ENCODE results near the gene ADD2.

The ADD2 gene

DNA sequence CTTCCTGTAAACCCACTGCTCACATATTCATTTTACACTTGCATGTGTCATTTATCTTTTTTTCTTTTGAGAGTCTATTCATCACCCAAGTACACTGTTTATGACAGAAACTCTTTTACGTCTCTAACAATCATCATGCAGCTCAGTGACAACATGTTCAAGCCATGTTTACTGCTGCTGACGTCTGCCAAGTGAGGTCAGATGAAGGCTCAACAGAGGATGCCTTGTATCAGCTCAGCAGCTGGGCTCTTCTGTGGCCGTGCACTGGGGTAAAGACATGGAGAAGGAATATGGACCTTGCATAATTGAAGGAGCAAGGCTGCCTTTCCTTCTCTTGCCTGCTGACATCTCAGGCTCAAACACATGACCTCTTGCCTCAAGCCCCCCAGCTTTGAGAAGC lies 99.6 kb downstream of the ADD2 start:
- no peak for DNase-seq

DNA sequence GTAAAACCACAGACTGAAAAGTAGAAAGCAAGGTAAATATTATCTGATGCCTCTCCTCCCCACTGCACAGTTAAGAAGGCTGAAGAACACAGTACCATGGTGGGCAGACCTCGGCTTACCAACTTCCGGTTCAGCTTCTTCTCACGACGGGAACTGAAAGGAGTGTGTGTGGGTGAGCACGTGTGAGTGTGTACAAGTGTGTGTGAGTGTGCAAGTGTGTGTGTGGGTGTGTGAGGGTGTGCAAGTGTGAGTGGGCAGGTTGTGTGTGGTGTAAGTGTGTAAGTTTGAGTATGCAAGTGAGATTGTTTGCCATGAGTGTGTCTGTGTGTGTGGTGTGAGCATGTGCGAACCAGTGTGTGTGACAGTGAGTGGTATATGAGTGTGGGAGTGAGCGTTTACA lies 103.5 kb downstream of the ADD2 start:
- DNase-seq, result no peak

DNA sequence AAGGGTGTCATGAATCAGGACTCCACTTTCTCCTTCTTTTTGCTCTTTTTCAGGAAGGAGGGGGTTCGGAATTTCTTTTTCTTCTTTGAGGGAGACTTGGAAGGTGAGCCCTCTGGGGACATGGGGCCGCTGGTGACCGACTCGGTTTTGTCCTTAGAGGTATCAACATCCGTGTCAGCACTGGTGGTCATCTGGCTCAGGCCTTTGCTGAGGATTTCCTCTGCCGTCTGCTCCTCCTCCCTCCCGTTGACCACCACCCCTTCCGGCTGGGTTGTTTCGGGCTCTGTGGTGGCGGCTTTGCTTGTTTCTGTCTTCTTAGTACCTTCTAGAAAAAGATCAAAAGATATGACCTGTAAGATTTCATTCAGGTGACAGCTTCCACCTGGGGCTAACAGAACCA lies 104.6 kb downstream of the ADD2 start:
- no peak for DNase-seq

DNA sequence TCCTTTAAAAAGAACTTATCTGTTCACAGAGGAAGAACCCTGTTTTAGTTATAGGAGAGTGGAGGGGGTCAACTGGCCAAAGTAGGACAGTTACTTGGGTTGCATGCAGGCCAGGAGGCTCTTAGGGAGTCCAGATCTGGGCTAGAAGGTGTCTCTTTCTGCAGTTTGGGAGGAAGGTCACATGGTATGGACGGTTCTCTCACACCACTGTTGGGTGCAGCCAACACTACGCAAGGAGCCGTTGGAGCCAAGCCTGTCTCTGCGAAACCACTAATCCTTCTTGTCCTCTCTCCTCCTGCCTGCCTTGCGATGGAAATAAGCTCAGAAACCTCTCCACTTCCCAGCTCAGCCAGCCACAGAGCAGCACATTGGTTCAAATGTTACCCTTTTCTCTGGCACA lies 108.4 kb downstream of the ADD2 start:
- DNase-seq, result no peak

DNA sequence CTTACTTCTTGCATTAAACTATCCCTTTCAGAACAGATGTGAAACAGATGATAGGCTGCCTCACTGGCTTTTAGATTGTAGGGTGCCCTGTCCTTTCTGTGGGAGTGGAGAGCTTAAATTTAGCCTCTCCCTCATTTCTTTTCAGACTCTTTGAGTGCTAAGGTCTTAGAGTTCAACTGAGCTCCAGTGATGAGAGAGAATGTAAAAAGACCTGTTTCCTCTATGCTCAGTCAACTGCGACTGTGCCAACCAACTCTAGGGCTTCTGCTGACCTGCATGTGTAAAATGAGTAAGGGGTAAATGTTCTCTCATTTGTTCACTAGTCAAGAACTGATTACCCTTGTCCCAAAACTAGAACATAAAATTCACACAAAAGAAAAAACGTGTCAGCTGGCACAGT lies 109.5 kb downstream of the ADD2 start:
- DNase-seq, result no peak

DNA sequence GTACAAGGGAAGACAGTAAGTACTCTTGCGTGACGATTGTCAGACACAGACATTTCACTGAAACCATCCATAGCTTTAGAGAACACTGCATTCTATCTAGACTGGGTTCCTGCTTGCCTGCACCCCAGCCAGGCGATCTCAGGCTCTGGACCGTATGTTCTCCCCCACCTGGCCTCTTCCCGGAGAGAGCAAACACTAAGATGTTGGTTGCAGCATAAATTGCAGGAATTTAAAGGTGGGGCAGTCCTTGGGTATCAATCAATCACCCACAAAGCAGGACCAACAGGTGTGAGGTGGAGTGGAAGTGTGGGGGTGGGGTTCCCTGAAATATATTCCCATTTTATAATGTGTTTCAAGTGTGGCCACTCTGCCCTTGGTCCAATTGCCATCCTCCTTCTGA lies 110.8 kb downstream of the ADD2 start:
- DNase-seq, result no peak

DNA sequence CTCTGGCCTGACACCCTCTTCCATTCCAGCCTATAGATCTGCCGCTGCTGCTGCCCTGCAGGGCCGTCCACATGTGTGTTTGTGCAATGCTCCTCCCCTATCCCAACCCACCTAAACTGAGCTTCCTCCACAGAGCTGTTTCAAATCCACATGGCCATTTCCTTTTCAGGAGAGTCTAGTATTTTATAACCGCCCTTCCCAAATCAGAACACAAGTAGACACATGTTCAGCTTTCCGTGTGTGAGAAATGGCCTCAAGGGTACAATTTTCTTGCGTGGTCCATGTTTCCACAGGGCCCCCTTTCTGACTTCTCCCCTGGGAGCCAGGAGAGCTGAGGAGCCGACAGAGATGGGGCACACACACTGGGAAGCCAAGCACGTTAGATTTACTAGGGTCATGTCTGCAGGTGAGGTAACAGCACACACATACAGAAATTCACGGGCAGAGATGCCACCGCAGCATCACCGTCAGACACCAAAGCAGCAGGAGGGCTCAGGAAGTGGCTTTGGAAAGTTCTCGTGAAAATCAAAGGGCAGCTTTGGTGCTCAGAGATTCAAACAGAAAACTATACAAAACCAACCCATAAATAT lies 111.5 kb downstream of the ADD2 start:
- DNase-seq, result no peak

DNA sequence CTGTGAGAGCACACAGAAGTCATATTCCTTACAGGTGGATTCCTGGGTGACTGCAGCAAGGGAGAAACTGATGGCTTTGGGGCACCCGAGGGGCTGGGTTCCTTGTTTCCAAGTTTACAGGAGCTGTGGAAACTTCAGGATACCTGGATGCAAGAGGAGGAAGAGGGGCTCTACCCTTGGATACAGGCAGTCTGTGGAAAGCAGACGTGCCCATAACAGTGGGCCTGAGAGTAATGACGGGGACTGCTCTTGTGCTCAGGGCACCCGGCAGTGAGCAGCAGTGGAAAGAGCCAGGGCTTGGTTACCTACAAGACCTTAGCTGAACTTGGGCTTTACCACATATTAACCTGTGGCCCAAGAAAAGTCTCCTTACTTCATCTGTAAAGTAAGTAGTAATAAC lies 112.2 kb downstream of the ADD2 start:
- no peak for DNase-seq

DNA sequence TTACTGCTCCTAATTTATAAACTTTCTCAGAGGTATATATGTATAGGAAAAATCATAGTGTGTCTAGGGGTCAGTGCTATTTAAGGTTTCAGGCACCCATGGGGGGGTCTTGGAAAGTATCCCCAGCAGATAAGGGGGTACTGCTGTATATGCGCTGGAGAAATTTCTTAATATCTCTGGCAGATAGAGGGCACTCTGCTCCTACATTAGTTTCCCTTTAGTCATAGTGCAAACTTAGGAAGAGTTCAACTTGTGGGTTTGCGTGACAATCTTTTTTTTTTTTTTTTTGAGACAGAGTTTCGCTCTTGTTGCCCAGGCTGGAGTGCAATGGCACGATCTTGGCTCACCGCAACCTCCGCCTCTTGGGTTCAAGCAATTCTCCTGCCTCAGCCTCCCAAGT lies 112.8 kb downstream of the ADD2 start:
- peak; percentile 28 for DNase-seq

DNA sequence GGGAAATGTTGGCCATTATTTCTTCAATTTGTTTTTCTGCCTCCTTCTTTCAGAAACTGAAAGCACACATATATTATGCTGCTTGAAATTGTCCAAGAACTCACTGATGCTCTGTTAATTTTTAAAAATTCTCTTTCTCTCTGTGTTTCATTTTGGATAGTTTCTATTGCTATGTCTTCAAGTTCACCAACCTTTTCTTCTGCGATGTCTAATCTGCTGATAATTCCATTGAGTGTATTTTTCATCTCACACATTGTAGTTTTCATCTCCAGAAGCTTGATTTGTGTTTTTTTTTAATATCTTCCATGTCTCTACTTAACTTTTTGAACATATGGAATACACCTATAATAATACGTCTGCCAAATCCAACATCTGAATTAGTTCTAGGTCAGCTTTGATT lies 116.3 kb downstream of the ADD2 start:
- DNase-seq, result no peak

DNA sequence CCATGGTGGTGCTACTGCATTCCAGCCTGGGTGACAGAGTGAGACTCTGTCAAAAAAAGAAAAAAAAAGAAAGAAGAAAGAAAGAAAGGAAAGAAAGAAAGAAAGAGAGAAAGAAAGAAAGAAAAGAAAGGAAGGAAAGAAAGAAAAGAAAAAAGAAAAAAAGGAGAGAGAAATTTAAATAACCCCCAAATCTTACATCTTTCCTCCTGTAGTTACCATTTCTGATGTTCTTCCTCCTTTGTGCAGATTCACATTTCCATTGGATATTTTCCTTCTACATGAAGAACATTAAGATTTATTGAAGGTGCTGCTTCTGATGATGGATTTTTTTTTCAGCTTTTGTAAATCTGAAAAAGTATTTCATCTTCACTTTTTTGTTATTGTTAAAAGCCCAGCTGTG lies 117.0 kb downstream of the ADD2 start:
- no peak for DNase-seq

DNA sequence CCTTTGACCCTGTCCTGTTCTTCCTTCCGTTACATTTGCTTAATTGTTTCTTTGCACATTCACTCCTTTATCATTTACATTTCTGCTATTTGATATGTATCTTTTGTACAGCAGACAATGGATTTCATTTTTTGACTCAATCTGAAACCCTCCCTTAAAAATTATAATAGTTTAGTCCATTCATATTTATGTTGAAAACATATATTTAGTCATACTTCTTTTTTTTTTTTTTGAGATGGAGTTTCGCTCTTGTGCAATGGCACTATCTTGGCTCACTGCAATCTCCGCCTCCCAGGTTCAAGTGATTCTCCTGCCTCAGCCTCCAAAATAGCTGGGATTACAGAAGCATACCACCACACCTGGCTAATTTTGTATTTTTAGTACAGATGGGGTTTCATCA lies 119.0 kb downstream of the ADD2 start:
- DNase-seq, result no peak

DNA sequence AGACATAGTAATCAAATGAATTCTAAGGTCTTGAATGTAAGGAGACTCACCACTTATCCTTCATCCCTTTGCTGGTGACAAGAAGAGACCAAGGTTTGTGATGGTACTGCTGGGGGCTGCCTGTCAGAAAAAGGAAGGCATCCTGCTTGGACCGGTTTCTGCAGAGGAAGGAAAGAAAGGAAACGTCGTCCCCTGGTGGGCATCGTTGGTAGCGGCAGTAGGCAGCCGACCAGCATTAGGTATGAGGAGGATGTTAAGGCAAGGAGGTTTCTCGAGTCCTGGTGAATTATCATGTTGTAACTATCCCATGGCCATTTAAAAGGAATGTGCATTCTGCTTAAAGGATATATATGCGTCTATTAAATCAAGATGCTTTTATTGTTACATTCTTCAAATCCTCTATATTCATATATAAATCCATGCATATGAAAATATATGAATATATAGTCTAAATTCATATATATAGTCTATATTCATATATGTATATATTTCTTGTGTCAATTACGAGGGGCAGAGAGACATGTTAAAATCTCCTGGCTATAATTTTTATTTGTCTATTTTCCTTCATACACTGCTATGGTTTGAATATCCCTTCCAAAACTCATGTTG lies 120.0 kb downstream of the ADD2 start:
- peak; percentile 24 for DNase-seq

DNA sequence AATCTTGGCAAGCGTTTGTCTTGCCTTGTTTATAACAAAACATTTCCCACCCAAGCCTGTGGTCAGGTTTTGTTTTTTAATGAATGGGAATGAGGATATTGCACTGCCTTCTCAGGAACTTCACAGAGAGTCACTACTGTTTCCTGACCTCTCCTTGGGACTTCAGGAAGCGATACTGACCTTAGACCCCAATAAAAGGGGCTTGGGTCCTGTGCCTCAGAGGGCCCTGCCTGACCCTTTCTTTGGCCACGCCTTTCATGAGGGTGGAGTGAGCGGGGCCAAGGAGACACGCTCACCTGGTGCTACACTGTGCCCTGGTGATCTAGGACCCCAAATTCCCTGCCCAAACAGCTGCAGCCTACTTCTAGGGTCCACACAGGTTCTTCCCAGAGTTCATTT lies 121.6 kb downstream of the ADD2 start:
- DNase-seq, result no peak

DNA sequence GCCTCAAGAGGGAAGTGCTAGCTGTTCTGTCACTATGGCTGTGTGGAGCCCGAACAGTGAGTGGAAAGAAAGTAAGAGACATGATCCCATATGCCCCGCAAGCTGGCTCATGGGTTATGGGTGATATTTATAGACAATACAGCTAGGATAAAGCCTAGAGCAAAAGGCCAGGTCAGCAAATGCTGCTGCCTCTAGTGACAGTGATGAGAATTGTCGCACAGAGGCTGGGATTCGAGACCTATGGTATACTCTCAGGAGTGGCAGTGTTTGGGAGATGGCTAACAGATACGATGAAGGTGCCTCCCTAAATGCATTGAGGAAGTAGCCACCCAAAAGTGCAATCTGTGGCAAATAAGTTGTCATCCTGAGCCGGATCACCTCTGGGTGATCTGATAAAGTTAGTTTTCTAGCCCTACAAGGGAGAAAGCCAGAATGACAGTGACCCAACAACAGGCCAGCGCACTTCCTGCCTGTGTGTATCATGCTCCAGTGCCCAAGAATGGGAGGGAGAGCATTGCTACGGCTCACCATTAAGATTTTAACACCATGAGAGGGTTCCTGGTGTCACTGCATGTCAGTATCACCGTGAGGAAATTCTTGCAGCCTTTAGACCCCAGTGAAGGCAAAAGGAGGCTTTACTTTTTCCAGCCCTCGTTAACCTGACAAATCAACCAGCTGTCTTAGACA lies 122.1 kb downstream of the ADD2 start:
- no peak for DNase-seq

DNA sequence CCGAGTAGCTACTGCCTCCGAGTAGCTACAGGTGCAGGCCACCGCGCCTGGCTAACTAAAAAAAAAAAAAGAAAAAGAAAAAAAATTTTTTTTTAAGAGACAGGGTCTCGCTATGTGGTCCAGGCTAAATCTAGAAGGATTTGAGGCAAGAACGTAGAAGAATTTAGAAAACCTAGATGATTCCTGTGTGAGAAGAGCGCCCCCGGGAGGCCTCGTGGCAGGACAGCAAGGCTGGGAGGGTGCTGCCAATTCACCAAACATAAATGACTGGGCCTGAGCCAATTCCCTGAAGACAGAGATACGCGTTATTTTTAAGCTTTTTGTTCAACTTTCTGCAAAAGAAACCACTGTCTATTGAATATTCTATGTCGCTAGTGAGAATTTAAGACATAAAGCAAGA lies 124.3 kb downstream of the ADD2 start:
- DNase-seq, result no peak

DNA sequence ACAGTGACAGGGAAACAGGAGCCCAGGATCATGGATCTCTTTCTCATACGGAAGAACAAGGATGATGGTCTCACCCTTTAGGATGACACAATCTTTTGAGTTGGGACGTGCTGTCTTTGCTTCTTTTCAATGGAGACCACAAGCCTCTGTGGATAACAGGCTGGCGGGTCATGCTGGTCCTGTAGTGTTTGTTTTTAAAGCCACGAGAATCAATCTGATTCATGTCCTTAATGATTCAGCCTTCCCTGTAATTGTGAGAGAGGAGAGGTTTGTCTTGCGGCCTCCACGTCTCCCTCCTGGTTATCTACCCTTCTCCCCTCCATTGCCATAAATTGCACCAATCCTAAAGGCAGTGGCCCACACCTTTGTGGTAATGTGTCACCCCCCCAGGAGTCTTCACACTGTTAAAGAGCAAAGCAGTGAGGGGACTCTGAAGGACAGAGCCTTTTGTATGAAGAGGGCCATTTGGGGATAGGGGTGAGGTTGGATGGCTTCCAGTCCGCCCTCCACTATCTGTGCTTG lies 126.7 kb downstream of the ADD2 start:
- no peak for DNase-seq

DNA sequence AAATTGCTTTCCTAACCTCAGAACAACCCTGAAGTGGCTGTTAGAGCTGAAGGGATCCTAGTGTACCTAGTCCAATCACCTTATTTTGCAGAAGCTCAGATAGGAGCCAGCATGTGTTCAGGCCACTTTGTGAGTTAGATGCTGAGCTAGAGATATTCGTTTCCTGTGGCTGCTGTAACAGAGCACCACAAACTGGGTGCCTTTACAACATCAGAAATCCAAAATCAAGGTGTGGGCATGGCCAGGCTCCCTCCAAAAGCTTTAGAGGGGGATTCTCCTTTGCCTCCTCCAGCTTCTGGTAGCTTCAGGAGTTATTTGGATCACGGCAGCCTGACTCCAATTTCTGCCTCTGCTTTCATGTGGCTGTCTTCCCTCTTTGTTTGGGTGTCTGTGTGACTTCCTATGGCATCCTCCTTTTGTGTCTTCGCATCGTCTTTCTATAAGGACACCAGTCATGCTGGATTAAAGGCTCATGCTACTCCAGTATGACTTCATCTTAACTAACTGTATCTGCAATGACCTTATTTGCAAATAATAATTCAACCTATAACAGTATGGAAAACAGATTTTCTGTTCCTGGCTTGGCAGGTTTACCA lies 128.1 kb downstream of the ADD2 start:
- no peak for DNase-seq

DNA sequence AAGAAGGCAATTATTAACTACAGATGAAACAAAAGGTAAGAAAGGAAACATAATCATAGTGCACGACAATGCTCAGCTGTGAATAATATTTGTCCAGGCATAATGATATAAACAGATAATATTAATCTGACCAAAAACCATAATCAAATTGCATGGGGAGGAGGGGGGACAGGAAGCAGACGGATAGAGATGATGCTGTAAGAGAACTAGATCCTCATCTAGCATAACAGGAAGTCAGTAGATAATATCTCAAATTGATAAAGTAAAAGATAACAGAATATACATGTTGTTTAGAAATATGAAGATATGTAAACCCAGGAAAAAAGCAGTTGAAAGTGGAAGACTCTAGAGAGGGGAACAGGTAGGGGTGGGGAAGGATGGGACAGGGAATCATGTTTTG lies 129.4 kb downstream of the ADD2 start:
- DNase-seq, result no peak

DNA sequence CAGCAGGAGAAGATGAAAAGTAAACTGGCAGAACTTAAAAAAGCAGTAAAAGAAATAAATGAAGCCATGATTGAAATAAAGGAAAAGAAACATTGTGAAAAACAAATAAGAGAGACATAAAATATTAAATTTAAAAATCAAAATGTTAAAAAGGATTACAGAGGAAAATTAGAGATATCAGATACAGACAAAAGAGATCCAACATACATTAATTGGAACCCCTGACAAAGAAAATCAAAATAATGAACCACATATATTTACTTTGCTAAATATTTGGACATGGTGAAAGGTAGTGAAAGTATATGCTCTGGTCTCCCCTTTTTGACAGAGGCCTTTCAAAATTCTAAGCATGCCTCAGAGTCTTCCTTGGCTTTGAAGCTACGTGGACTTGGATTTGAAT lies 134.5 kb downstream of the ADD2 start:
- DNase-seq, result no peak

DNA sequence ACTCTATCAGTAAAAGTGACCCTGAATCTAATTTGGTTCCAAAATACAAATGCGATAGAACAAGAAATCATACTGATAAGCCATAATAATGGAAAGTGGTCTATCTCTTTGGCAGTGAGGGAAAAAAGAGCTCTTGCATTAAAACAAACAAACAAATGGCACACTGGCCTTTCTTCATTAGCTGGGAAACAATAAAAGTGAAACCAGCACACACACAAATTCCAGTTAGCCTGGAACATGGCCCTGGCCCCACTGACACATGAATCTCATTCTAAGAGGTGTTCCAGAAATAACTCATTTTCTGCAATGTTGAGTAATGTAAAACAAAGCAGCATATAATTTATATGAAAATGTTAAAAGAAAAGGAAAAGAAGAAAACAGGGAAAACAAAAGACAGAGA lies 135.0 kb downstream of the ADD2 start:
- no peak for DNase-seq

DNA sequence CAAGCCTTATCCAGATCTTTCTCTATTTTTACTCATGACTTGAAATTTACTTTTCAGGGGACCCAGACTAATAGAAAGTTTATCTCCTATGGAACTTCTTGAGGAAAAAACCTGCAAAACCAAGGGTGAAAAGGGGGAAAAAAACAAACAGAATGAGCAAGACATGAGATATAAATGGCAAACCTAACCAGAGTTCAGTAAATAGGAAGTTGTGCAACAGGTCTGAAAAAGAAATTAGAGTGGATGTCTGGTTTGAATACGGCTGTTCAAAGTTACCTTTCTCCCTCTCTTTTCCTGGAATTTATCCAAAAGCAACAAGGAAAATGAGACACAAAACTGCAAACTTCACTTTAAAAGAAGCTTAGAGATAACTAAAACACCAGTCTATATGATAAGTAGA lies 135.6 kb downstream of the ADD2 start:
- no peak for DNase-seq

DNA sequence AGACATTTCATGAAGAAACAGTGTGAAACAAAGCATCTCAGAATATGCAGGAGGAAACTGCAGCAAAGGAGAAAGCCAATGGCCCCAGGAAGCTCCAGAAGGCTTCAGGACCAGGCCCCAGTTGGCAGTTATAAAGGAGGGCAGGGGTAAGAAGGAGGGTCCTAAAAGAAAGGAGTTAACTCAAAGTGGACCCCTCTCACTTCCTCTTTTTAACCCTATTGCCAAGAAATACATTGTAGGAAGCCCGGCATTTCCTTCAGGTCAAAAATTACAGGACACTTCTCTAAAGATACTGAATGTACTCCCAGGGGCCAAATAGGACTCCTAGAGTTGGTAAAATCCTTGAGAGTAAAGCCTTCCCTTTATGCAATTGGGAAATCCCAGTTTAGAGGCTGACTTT lies 137.2 kb downstream of the ADD2 start:
- no peak for DNase-seq

DNA sequence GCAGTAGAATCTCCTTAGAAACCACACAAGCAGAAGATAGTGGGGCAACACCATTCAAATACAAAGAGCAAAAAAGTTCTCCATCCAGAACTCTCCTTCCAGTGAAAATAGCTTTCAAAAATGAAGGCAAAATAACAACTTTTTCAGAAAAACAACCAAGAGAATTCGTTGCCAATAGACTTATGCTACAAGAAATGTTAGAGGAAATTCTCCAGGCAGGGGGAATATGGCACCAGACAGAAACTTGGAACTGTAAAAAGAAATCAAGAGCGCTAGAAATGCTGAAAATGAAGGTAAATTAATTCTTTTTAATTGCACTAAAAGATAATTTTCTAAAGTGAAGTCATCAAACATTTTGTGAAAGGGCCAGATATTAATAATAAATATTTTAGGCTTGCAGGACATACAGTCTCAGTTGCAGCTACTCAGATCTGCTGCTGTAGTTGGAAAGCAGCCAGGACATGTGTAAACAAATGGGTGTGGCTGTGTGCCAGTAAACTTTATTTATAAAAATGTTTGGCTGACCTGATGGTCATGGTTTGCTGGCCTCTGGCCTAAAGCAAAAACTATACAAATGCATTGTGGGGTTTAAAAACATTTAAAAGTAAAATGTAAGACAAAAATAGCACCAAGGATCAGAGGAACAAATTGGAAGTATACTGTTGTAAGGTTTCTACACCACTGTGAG lies 140.6 kb downstream of the ADD2 start:
- no peak for DNase-seq

Measured in HCEC 1CT (cell line).